C1 segment of cervical spinal cord (tissue), 14 donors: ENCODE measurements around the gene SOD2.
A peak's percentile ranks its signal among the peaks of the same experiment; 100 is the strongest.
"Not testable (repeated sequence)": the region's sequence is repeated elsewhere in the genome, so short reads cannot be mapped to it uniquely, and the experiment has no call there.

ENCODE experiments used
- DNase-seq, 14 donors: peaks; one replicate each; lab custom pipeline; 2025; lab: John Stamatoyannopoulos, UW

The SOD2 gene

GRCh38 chr6:159693128-159693893 is at the start of gene SOD2:
Gene SOD2, minus strand, starts transcription at chr6:159693241. Its CDS starts 74 bp downstream, at chr6:159693167.
- DNase-seq: peak; percentile 25 to 97 (median 89)

- DNase-seq: no peak
Observed at GRCh38 chr6:159742165-159742564, 49.1 kb upstream of the SOD2 start.

- DNase-seq: no peak
Observed at GRCh38 chr6:159739341-159739740, 46.3 kb upstream of the SOD2 start.

DNA sequence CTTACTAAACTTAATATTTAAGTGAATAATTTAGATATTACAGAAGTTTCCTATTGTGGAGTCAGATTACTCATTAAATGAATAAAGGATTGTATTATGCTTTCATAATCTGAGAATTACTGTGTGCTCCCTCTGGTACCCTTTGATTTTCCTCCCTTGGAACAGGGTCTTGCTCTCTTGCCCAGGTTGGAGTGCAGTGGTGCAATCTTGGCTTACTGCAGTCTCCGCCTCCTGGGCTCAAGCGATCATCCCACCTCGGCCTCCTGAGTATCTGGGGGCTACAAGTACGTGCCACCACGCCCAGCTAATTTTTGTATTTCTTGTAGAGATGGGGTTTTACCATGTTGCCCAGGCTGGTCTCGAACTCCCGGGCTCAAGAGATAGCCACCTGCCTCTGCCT is 43.9 kb upstream of the SOD2 start:
- DNase-seq: no peak

DNA sequence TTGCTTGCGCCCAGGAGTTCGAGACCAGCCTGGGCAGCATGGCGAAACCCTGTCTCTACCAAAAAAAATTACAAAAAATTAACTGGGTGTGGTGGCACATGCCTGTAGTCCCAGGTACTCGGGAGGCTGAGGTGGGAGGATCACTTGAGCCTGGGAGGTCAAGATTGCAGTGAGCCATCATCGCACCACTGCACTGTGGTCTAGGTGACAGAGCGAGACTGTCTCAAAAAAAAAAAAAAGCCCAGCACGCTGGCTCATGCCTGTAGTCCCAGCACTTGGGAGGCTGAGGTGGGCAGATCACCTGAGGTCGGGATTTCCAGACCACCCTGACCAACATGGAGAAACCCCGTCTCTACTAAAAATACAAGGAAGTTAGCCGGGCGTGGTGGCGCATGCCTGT is 40.4 kb upstream of the SOD2 start:
- not testable (repeated sequence) for DNase-seq

DNA sequence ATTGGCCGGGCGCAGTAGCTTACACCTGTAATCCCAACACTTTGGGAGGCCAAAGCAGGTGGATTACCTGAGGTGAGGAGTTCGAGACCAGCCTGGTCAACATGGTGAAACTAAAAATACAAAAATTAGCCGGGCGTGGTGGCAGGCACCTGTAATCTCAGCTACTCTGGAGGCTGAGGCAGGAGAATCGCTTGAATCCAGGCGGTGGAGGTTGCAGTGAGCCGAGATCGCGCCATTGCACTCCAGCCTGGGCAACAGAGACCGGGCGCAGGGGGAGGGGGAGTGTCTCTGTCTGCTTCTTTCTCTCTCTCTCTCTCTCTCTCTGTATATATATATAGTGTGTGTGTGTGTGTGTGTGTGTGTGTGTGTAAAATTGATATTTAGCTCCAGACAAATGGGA is 39.5 kb upstream of the SOD2 start:
- DNase-seq: not testable (repeated sequence)

DNA sequence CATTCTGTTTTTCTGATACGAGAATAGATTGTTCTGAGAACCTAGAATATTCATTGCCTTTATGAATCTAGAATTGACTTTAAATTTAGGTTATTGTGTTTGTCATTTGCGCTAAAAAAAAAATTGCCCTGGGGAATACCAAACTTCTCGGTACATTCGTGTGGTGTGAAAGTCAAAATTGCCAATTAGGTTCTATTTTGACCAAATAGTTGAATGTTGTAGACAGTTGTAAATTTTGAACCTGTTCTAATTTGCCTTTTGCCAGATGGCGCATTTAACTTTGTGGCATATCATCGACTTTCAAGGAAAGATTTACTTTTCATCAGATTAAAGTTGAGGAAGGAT is 37.3 kb upstream of the SOD2 start:
- DNase-seq: no peak

DNA sequence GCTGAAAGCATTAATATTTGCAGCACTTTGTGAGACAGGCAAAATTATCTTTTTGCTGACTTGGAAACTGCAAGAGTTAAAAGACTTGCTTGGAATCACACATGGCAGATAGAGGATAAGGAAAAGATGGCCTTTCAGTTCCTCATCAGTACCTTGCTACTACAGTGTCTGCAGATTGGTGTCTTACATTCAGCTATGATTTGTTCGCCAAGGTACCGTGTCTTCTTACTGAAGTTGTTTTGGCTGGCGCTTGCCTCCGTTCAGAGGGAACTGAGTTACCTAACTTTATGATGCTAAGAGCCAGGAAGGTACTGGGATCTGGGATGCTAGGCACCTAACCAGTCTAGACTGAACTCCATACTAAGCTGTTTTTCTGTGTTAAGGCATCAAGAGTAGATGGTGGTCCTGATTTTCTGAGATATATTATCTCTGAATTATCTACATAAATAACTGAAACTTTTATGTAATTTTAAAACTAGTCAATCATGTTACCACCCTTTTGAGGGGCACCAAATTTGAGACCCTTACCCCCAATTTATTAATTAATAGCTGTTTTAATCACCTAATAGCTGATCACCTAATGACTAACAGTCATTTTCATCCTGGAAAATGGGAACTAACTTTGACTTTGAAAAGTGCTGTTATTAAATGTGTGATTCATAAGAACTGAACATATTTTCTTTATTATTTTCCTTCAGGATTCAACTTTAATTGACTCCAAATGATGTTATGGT is 36.7 kb upstream of the SOD2 start:
- peak in 1 of 14 donors; percentile 1 for DNase-seq

GRCh38 chr6:159728531-159728964 is 35.5 kb upstream of the SOD2 start:
- DNase-seq: no peak

DNA sequence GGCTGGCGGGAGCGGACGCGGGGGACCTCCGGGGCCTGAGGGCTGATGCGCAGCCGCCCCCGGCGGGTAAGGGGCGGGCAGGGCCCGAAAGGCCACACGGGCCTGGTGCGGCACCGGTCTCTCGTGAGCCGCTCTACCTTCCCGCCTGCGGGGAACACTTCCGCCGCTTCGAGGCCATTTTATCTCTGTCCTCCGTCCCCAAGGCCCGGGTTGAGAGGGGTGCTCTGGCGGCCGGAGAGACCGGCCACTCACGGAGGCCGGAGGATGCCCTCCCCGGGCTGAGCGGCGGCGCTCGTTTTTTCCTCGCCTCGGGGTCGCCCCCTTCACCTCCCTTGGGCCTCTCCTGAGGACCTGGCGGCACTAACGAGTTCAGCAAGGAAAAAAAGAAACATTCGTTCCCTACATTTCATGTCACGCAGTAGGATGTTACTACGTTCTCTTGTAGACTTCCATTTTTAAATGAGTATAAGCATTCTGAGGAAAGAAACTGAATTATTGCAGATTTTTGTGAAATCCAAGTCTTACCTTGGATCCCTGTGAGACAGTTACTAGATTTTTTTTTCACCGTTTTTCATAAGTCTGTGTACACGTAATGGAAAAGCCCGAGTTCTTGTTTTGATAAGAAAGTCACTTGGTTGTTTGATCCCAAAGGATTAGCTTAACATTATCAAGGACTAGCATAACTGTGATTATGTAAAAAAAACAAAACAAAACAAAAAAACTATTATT is 34.8 kb upstream of the SOD2 start:
- DNase-seq: peak in 3 of 14 donors; percentile 76 to 84 (median 78)

- DNase-seq: peak; percentile 81 to 98 (median 94)
Observed at GRCh38 chr6:159726918-159727716, 34.1 kb upstream of the SOD2 start, which contains the start of gene WTAP. Gene WTAP, plus strand, starts transcription at chr6:159727506. Its CDS starts 8,760 bp downstream, at chr6:159736266.

DNA sequence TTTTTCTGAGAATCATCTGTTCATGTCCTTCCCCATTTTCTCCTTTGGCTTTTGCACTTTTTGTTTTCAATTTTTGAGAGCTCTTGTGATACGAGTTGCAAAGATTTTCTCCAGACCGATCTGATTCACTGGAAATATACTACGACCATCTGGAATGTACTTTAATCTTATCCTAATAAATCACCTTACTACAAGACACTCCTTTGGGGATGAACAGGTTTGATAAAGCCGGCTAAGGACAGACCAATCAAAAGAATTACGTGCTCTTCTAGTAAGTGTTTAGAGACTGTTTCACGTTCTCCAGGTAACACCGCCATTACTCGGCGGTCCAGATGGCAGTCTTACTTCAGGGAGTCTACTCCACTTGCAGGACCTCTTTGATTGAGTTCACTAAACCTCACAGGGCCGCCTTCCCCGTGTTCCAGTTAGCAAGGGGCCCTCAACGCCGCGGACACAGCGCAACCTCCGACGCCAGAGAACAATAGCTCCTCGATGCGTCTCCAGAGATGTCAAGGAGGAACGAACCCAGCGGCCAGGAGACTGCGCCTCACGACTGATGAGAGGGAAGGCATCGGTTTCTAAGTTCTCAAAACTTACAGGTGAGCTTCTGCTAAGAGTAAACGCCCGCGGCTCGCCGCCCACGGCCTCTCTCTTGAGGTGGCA is 33.3 kb upstream of the SOD2 start:
- DNase-seq: peak in 1 of 14 donors; percentile 31

DNA sequence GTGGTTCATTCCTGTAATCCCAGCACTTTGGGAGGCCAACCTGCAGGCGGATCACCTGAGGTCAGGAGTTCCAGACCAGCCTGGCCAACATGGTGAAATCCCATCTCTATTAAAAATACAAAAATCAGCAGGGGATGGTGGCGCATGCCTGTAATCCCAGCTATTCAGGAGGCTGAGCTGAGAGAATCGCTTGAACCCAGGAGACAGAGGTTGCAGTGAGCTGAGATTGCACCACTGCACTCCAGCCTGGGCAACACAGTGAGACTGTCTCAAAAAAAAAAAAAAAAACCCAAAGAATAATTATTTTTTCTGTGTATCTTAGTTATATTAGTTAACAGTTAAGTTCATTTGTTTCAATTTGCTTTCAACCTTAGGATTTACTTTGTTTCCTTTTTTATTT is 32.2 kb upstream of the SOD2 start:
- not testable (repeated sequence) for DNase-seq

GRCh38 chr6:159724778-159725177 is 31.7 kb upstream of the SOD2 start:
- DNase-seq: no peak

DNA sequence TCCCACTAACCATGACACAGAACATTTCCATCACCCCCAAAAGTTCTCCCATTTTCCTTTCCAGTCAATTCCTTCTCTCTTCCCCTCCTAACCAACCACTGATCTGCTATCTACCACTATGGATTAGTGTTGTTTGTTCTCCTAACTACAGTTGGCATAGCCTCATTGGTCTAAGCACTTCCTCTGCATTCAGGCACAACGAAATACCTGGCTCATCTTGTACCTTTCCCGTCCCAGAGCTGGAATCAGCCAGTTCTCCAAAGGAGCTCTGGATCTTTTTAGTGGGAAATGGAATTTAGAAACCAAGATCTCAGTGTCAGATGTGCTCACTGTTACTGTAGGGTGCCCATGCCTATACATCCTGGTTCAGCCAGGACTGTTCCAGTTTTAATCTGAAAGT is 30.2 kb upstream of the SOD2 start:
- DNase-seq: no peak

GRCh38 chr6:159722655-159723054 is 29.6 kb upstream of the SOD2 start:
- no peak for DNase-seq

DNA sequence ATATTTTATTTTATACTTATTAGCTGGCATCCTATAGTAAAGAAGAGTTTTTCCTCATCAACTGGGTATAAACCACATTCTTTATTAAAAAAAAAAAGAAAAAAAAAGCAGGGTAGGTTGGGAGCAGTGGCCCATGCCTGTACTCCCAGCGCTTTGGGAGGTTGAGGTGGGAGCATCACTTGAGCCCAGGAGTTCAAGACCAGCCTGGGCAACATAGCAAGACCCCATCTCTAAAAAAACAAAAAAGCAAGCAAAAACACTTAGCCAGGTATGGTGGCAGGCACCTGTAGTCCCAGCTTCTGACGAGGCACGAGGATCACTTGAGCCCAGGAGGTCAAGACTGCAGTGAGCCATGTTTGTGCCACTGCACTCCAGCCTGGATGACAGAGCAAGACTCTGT is 28.9 kb upstream of the SOD2 start:
- DNase-seq: not testable (repeated sequence)

DNA sequence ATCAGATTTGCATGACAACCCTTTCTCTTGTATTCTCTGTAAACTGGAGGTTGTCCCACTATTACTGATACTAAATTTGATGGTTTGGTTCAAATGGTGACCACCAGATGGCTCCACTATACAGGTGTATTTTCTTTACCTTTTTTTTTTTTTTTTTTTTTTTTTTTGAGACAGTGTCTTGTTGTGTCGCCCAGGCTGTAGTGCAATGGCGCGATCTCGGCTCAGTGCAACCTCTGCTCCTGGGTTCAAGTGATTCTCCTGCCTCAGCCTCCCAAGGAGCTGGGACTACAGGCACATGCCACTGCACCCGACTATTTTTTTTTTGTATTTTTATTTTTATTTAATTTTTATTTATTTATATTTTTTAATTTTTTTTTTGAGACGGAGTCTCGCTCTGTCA is 27.7 kb upstream of the SOD2 start:
- DNase-seq: no peak

- DNase-seq: no peak
Observed at GRCh38 chr6:159719287-159719686, 26.2 kb upstream of the SOD2 start.

GRCh38 chr6:159718634-159719033 is 25.6 kb upstream of the SOD2 start:
- no peak for DNase-seq
